GM18870 (cell line): ENCODE measurements around the gene CFAP20DC.

Experiments used
- ATAC-seq: cut with Tn5 transposase; IDR thresholded peaks from one replicate; pipeline ENCODE4 v1.9.1; 2021; ENCODE audit warnings: moderate library complexity; ENCODE audit not compliant: unreplicated experiment

Gene CFAP20DC

DNA sequence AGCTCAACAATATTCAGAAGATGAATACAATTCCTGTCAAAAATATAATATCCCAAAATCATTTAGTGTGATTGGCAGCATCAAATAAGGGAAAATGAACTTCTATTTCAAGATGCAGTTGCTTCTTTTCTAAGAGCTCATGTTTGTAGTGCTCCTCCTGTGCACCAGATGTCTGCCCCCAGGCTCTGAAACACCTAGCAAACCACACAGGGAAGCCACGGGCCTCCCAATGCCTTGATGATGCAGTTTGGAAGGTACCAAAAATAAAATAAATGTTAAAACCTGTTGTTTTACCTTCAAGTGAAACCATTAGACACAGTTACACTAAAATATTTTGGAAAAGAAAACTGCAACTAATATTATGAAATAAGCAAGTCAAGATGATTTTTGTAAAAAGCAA, 22.2 kb downstream of the CFAP20DC start:
- ATAC-seq = no peak

- ATAC-seq = no peak
Observed at GRCh38 chr3:59023612-59024011, 26.2 kb downstream of the CFAP20DC start.

DNA sequence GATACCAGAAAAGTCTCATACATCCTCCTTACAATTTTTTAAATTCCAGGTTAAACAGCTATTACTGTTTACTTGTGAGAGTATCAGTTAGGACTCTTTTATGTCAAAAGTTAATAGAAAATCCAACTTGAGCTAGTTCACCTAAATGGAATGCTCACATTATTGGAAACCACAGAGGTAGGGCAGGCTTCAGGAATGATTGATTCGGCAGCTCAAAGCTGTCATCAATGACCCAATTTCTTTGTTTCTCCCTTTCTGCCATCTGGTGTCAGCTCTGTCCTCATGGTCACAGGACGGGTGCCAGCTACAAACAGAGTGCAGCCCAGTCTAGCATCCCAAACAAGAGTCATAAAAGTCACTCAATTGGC, 32.2 kb downstream of the CFAP20DC start:
- no peak for ATAC-seq

DNA sequence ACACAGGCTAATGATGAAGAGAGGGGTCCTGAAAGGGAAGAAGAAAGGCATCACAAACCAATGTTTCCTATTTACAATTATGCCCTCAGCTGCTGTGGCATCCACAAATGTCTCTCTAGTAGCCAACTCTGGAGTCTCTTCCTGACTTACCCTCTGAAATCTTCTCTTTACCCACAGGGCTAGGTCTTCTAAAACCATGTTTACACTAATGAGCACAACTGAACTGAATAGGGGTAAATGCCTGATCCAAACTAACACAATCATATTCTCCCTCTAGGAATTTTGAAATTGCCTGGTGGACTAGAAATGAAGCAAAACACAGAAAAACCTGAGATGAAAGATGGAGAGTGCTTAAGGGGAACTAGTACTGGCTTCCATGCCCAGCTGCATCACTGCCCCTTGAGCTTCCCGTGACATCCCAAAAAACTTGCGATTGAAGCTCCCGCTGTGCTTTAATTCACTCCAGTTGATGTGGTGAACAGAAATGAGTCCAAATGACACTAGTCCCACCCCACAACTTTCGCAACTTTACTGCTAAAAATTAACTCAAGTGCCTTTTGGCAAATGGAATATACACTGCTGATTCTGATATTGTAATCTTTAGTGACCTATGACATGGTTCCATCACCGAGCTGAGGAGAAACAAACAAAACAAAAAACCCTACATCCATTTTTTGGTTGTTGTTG, 32.8 kb downstream of the CFAP20DC start:
- no peak for ATAC-seq

- ATAC-seq = no peak
Observed at GRCh38 chr3:59013611-59014010, 36.2 kb downstream of the CFAP20DC start.

DNA sequence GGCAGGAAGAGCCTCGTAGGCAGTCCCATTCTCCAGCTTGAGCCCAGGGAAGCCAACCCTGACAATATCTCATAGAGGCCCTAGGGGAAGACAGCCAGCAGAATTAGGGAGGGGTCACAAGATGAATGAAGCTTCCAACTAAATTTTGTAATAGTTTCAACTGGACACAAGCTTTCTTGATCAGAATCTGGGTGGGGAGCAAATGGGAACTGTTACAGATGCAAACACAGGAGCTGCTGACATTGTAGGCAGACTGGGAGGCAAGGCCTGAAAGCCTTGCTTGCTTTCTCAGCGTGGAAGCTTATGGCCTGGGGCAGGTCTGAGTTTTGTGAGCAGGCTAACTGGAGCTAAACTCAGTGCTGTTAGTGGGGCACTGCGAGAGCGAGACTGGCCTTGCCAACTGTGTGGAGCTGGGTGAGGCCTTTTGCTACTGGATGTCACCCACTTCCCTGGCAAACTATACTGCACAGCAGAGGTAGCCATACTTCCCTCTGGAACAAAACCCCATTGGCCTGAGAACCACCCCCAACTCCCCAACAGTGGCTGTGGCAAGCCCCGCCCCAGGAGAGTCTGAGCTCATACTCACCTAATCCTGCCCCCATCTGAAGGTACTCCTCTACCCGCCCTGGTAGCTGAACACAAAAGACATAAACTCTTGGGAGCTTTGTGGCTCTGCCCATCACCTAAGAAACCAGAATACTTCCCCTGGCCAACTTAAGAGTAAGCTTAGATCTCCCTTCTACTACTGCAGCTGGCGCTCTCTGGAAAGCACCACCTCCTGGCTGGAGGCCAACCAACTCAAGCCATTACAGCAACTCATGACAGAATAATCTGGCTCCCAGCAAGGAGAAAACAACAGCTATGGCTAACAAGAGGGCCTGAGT, 42.9 kb downstream of the CFAP20DC start:
- ATAC-seq = no peak

DNA sequence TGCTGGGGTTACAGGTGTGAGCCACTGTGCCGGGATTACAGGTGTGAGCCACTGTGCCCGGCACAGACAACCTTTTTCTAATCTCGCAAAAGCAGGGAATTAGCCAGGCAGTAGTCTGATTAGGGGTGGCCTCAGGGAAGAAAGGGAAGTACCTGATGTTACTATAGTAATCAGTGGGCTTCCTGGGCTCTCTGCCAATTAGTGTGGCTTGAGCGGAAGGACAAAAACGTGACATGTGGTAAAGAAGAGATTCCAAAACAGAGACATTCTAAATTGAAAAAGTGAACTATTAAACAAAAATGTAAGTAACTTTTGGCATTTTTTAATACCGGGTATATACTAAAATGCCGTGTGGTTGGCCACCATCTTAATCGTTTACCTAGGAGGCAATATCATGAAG, 48.1 kb downstream of the CFAP20DC start:
- no peak for ATAC-seq

GRCh38 chr3:58999774-59000160, 50.1 kb downstream of the CFAP20DC start:
- ATAC-seq = no peak

GRCh38 chr3:58999134-58999773, 50.6 kb downstream of the CFAP20DC start:
- ATAC-seq = no peak

DNA sequence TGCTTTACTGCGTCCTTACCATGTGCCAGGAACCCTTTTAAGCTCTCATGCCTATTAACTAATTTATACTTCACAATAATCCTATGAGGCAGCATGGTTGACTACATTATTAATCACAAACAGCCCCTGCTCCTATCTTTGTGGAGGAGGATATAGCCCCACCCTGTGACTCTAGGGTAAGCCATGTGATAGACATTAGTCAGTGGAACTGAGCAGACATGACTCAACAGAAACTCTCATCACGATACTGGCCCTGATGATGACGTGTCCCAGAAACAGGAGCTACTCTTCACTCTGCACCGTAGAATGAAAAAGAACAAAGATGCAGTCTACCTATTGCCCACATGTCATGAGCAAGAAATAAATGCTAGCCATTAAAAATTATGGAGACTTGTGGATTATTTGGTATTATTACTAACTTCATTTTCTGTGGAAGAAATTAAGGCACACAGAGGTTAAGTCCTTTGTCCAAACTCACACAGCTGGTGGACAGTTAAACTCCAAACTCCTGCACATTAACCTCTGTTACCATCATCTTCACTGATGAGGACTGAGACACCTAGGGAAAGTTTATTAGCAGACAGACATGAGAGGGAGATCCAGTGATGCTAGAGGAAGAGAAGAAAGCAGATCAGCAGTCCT, 51.2 kb downstream of the CFAP20DC start:
- ATAC-seq = no peak

DNA sequence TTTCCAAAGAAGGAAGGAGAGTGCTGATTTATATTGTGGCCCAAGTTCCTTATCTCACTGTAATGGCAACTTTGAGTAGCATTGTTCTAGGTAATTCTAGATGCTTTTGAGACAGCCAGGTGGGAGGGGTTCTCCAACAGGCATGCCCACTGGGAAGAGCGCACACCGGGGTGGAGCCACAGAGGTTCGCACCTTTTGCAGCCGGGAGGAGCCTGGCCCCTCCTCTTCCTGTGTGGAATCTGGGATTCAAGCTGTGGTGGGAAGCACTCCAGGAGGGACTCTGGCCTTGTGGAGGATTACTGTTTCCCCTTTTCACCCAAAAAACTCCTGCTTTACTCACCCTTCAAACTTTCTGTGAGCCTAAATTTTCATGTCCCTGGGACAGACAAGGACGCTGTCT, 53.1 kb downstream of the CFAP20DC start:
- ATAC-seq = no peak

DNA sequence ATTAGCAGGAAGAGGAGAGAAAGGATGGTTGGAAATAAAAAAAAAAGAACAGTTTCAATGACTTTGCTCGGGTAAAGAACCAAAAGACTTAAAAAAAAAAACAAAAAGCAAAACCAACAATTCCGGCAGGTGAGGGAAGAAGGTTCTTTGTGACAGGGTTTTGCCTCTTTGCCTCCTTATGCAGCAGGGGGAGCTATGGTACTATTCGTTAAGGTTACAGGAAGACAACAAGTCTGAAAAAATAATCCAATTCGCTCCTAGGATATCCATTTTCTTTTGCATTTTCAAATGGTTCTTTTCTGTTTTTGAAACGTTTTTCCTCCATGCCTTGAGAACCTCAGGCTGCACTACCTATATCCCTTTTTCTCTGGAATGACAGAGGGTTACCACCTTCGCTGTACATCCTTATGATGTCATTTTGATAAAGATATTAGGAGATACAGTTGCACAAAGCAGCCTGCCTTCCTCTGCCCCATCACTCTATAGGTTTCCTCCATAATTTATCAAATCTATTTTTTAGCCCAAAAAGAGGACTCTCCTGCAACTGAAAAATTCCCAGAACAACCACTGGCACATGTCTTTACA, 55.0 kb downstream of the CFAP20DC start:
- no peak for ATAC-seq

GRCh38 chr3:58993547-58993946, 56.3 kb downstream of the CFAP20DC start:
- no peak for ATAC-seq

GRCh38 chr3:58991623-58992022, 58.2 kb downstream of the CFAP20DC start:
- ATAC-seq = no peak

DNA sequence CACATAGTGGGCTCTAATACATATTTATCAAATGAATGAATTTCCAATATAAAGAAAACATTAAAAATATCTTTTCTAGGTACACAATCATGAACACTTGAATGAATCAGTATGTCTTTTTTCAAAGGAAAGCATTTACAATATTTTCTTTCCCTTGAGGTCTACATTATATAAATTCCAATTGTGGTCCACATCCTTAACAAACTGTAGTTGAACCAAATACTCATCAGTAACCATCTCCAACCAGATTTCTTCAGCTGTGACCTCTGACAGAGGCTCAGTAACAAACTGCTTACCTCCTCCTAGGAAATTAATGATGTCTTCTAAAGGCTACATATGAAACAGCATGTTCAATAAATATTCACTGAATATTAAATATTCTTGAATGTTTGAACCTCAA, 58.8 kb downstream of the CFAP20DC start:
- ATAC-seq = no peak

DNA sequence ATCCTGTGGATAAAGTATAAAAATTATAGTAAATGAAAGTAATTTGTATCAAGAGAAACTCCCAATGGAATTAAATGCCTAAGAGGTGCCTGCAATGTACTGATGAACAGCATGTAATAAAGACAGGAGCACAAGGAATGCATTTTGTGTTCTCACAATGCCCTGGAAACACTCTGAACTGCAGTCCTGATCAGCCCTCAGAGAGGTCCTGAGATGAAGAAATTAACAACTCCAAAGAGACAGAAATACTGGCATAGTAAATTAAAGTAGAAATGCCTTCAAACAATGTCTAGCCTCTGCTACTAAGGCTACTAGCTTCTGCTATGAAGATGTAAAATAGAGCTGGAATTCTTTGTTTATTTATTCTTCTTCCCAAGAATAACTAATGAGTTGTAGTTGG, 59.9 kb downstream of the CFAP20DC start:
- ATAC-seq = no peak

DNA sequence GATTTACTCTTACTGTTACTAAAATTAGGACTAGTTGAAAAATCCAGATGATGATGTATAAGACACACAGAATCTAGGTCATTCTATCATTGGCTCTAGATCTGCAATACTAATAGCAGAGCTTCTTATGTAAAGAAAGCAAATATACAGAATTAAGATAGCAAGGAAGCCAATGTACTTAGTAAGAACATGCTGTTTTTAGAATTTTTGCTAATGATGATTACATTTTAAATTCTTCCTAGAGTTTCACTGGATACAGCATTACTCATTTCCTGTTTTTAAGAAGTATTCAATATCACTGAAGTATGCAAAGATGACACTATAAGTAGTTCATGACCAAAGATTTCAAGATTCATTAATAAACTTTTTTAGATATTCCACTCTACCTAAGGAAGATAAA, 60.7 kb downstream of the CFAP20DC start:
- no peak for ATAC-seq

DNA sequence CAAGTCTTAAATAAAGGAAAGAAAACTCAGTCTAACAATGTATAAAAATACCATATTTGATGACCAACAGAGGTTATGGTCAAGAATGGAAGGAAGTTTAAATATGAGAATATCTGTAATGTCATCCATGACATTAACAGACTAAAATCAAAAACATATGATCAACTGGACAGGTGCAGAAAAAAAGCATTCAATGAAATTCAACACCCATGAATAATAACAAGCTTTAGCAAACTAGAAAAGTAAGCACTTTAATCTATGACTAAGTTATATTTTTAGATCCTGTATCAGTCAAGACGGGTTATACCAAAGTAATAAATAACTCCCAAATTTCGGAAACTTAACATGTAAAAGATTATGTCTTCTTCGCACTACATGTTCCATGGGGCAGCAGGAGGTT, 61.8 kb downstream of the CFAP20DC start:
- no peak for ATAC-seq

GRCh38 chr3:58986654-58987053, 63.2 kb downstream of the CFAP20DC start:
- no peak for ATAC-seq

- no peak for ATAC-seq
Observed at GRCh38 chr3:58979840-58980239, 70.0 kb downstream of the CFAP20DC start.

GRCh38 chr3:58973796-58974195, 76.0 kb downstream of the CFAP20DC start:
- ATAC-seq = no peak
